ENCODE data around the gene DAZAP1.
"Not testable (repeated sequence)": the region's sequence is repeated elsewhere in the genome, so short reads cannot be mapped to it uniquely, and the experiment has no call there.

DAZAP1 gene

DNA sequence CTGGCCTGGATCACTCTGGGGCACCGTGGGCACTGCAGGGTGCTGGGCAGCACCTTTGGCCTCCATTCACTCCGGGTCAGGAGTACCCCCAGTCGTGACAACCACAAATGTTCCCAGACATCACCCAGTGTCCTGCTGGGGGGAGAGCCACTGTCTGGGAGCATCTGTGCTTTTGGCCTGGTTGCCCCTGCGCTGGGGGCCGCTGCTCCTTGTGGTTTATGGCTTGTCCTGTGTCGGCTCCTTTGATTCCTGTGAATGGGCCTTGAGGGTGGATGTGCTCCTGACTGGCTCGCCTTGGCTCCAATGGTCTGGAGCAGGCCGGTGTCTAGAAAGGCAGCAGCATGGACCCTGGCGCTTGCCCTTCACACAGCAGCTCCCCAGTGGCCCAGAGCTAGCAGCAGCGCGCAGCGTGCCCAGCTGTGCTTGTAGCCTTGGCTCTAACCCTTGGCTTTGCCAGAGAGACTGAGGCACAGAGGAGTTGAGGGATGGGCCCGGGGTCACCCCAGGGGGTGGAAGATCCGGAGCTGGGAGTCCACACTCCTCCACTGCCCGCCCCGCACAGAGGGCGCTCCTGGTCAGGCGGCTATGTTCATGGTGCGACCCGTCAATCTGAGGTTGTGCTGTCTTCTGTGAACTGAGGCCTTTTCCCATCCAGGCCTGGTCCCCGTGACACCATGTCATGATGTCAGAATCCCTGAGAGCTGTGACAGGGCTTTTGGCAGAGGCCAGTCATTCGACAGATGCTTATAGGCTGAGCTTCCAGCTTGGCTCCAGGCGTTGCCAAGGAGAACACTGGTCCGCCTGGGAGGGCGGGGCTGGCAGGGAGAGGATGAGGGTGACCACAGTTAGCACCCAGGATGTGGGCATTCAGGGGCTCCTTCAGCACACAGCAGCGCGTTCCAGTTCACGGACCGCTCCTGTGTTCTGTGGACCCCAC lies 4.1 kb downstream of the DAZAP1 start:
- no peak for FAIRE-seq

GRCh38 chr19:1412323-1412923 lies 5.0 kb downstream of the DAZAP1 start:
- no peak for FAIRE-seq

- FAIRE-seq: no peak
These were observed 5.8 kb downstream of the DAZAP1 start for GRCh38 chr19:1412995-1413800.

- no peak for FAIRE-seq
These were observed 8.8 kb downstream of the DAZAP1 start for GRCh38 chr19:1416014-1416841.

GRCh38 chr19:1417145-1417544 lies 9.8 kb downstream of the DAZAP1 start:
- no peak for FAIRE-seq

DNA sequence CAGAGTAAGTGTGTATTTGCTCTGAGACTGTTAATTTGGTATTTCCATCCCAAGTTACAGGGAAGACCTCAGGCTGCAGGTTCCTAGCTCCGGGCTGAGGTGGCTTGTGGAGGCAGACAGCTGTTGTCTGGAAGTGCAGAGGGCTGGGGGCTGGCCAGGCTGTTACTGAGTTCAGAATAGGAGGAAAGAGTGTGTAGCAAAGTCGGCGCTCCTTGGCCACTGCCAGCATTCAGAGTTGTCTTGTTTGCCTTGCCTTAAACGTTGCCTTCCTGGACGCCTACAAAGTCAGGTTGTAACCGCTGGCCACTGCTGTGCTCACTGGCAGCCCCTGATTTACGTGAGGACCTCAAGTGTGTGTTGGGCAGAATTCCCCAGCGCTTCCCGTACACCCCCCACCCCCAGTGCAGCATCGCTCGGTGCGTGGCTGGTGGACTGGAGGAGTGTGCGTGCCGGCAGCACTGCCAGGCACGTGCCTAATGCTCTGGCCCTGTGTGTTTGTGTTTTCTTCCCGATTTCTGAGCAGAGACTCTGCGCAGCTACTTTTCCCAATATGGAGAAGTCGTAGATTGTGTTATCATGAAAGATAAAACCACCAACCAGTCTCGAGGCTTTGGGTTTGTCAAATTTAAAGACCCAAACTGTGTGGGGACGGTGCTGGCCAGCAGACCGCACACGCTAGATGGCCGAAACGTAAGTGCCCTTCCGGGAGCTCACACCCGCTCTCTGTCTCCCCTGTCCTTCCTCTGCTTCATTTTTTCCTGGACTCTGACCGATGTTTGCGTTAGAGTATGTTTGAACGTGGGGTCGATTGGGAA lies 10.5 kb downstream of the DAZAP1 start:
- no peak for FAIRE-seq

DNA sequence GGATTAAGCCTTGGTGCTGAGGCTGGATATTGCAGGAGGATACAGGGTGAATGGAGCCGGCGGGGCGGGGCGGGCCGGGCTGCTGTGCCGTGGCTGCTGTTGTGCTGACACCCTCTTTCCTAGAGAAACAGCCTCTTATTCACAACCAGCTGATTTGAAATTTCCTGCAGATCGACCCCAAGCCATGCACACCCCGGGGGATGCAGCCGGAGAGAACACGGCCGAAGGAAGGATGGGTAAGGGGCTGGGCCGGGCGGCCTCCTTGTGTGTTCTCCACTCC lies 11.1 kb downstream of the DAZAP1 start:
- no peak for FAIRE-seq

GRCh38 chr19:1418951-1419738 lies 11.8 kb downstream of the DAZAP1 start:
- FAIRE-seq: no peak

GRCh38 chr19:1420085-1420484 lies 12.7 kb downstream of the DAZAP1 start:
- not testable (repeated sequence) for FAIRE-seq

DNA sequence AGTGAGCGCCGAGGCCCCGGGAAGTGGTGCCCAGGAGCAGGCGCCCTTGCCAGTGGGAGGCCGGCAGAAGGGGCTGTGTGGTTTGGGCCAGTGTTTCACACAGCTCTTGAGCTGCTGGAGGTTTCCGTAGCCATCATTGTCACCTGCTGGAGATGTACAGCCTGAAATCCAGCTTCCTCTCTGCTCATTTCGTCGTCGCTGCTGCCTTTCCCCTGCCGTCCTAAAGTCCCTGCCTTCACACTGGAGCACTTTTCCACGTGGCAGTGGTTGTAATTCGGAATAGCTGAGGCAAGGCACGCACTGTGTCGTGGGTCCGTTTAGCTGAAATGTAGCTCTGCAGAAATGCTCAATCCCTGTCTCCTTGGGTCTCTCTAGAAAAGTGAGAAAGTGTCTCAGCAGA lies 13.2 kb downstream of the DAZAP1 start:
- FAIRE-seq: no peak

- no peak for FAIRE-seq
These were observed 14.0 kb downstream of the DAZAP1 start for GRCh38 chr19:1421218-1421957.

DNA sequence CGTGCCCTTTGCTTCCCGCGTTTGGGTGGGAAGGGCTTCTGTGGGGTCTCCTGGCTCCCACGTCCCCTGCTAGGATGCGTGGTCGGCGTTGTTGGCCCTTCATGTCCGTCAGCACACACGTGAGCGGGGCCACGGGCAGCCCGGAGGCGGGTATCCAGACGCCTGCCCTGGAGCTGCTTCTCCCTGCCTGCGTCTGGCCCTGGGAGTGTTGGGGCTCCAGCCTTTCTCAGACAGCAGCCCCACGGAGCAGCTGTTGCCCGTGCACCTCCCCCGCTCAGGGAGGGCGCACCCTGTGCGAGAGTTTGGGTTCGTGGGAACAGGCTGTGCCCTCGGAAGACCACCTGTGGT lies 14.5 kb downstream of the DAZAP1 start:
- no peak for FAIRE-seq

GRCh38 chr19:1422360-1422759 lies 15.0 kb downstream of the DAZAP1 start:
- no peak for FAIRE-seq

DNA sequence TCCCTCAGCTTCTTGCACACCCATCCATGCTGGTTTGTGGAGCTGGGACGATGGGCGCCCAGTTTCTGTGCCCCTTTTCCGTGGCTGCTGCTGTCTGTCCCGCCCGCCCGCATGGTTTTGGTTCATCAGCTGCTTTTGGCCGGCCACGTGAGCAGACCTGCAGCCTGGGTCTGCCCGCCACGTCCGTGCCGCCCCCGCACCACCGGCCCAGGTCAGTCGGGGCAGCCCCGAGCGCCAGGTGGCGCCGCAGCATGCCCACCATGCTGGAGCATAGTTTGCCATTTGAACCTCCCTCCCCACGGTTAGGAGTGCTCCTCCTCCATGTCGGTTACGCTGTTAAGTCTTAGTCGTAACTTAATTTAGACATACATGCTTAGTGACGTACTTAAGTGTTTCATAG lies 15.6 kb downstream of the DAZAP1 start:
- no peak for FAIRE-seq

GRCh38 chr19:1423436-1424191 lies 16.2 kb downstream of the DAZAP1 start:
- FAIRE-seq: no peak

DNA sequence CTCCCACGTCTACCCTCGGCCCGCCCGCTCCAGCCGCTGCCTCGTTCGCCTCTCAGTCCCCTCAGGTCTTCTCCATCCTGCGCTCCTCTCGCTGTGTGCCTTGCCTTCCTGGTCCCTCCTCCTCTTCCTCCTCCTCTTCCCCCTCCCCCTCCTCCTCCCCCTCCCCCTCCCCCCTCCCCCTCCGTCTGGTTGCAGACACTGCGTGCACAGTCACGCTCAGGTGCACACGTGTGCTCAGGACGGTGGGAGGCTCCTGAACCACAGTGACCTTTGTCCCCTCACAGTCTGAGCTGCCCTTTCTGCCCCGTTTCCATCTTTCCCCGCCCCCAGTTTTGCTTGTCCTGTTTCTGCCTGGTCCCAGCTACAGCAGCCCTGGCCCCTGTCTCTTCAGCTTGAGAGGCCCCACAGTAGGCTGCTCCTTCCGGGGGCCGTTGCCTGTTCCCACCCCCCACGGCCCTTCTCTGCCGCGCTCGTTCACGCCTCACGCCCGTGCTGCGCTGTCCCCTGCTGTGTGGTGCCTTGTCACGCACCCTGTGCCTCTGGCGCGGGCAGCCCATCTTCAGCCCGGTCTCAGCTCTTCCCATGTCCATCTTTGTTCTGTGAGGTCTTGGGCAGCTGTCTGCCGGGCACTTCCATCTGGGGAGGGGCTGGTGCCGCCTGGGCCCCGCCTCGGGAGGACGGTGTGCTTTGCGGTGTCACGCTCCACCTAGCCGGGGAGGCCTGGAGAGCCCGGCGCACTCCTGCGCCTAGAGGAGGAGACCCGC lies 17.0 kb downstream of the DAZAP1 start:
- no peak for FAIRE-seq

GRCh38 chr19:1425102-1425837 lies 17.9 kb downstream of the DAZAP1 start:
- no peak for FAIRE-seq

- FAIRE-seq: no peak
These were observed 18.5 kb downstream of the DAZAP1 start for GRCh38 chr19:1425902-1426301.
